Prostate gland (tissue), 2 donors: ENCODE measurements around the gene OVOL1. TPM values are rescaled to one million over a fixed set of nuclear protein-coding genes. Genes with fewer than 3 reads are reported as not detected.

ENCODE experiments used
- DNase-seq: peaks from one replicate; pipeline ENCODE4 v3.0.0-alpha.2; 2019; ENCODE audit warnings: low spot score
- H3K27ac ChIP-seq, 2 donors: fragments of 200-600 bp; sonication (generic); 2 replicates each; pipeline ENCODE4 v1.5.1; 2017 to 2019
- H3K27me3 ChIP-seq: fragments of 200-600 bp; sonication (generic); replicated peaks from 2 replicates; pipeline ENCODE4 v1.5.1; 2019; ENCODE audit not compliant: insufficient read depth
- H3K36me3 ChIP-seq, 2 donors: fragments of 200-600 bp; sonication (generic); 1 replicate in 1 of 2; 2 replicates in 1 of 2; pipeline versions ENCODE4 v1.5.1 to v1.8.1; 2017 to 2019
- H3K4me1 ChIP-seq: fragments of 200-600 bp; sonication (generic); replicated peaks from 2 replicates; pipeline ENCODE4 v1.5.1; 2019
- H3K4me3 ChIP-seq, 2 donors: fragments of 200-600 bp; sonication (generic); 2 replicates each; pipeline ENCODE4 v1.5.1; 2017 to 2019
- H3K9me3 ChIP-seq: fragments of 200-600 bp; sonication (generic); 2 replicates; pipeline ENCODE4 v1.5.1; 2017
- POLR2A ChIP-seq: fragments of 450-650 bp; IDR thresholded peaks from one replicate; pipeline ENCODE4 v1.6.1; 2016; ENCODE audit warnings: antibody characterized with exemption, mild to moderate bottlenecking
- POLR2AphosphoS5 ChIP-seq: sonication (generic); formaldehyde crosslinking; IDR thresholded peaks from one replicate; pipeline ENCODE4 v1.6.1; 2017; ENCODE audit warnings: antibody characterized with exemption
- WGBS: methylation state at CpG from one replicate; pipeline ENCODE4 v1.1.5; 2018; 5-methylcytosine and 5-hydroxymethylcytosine counted together
- intact Hi-C: fragments of 100-400 bp; cut with DNase I; formaldehyde crosslinking; loops from one replicate; pipeline ENCODE4 v1.14.2; 2022
- total RNA-seq, 2 donors: library from RNA; depleted of rRNA; stranded (reverse); fragments of >200 nt; gene quantifications; one replicate each; pipeline ENCODE4 v1.1.0, GENCODE V29; 2016
- TF ChIP-seq, protein P1 (sequence below), 4 experiments: fragments of 200-600 bp in 2 of 4; fragments of 450-650 bp in 2 of 4; sonication (generic) in 2 of 4; IDR thresholded peaks; 1 replicate in 3 of 4; 2 replicates in 1 of 4; pipeline ENCODE4 v1.5.1; 2016 to 2019; ENCODE audit warnings: antibody characterized with exemption in 4 of 4, mild to moderate bottlenecking in 2 of 4, moderate library complexity in 2 of 4

The OVOL1 gene
- total RNA-seq, 2 donors from 2014 or later, result 2.7 to 8.5 TPM

DNA sequence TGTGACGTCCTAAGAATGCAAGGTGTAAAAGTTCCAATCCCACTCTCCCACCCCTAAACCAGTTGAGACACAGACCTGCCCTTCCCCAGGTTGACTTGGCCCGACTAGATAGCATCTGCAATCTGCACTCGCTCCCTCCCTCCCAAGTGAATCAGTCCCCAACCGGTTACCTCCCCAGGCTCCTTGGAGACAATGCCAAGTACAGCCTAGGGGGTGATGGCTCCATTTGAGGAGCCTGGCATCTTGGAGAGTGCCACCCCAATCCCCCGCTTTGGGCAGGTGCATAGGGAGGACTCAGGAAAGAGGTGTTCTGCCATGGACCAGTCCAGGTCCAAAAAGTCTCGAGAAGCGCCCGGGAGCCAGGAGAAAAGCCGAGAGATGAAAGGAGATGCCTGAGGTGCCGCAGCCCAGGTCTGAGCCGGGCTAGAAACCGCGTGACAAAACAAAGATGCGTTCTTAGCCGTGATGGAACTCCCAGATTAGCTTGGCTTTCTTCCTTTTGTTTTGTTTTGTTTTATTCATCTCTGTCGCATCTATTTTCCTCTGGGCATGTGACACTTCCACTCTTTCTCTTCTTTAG is 28.2 kb downstream of the OVOL1 start:
- Histone ChIP-seq H3K36me3 (no peaks in the 10 kb centered on the region), H3K27ac (no peak overlapping the region), H3K27me3 (no peaks in the 10 kb centered on the region), H3K4me3 (no peak overlapping the region), H3K9me3 (no peaks in the 10 kb centered on the region), H3K4me1 (no peaks in the 10 kb centered on the region)
- intact Hi-C loops, result loop anchor here (5.0 kb wide), 1 partner anchor 178 kb away; the partner anchor contains the start of gene SIPA1
- TF ChIP-seq, protein P1, sequence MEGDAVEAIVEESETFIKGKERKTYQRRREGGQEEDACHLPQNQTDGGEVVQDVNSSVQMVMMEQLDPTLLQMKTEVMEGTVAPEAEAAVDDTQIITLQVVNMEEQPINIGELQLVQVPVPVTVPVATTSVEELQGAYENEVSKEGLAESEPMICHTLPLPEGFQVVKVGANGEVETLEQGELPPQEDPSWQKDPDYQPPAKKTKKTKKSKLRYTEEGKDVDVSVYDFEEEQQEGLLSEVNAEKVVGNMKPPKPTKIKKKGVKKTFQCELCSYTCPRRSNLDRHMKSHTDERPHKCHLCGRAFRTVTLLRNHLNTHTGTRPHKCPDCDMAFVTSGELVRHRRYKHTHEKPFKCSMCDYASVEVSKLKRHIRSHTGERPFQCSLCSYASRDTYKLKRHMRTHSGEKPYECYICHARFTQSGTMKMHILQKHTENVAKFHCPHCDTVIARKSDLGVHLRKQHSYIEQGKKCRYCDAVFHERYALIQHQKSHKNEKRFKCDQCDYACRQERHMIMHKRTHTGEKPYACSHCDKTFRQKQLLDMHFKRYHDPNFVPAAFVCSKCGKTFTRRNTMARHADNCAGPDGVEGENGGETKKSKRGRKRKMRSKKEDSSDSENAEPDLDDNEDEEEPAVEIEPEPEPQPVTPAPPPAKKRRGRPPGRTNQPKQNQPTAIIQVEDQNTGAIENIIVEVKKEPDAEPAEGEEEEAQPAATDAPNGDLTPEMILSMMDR (IDR thresholded peaks at IDR 0.05), result no peak
- TF ChIP-seq POLR2A (no peak), POLR2AphosphoS5 (no peak)
- no peak for DNase-seq
- 74% methylated on average over 16 of the region's 16 CpGs for WGBS

DNA sequence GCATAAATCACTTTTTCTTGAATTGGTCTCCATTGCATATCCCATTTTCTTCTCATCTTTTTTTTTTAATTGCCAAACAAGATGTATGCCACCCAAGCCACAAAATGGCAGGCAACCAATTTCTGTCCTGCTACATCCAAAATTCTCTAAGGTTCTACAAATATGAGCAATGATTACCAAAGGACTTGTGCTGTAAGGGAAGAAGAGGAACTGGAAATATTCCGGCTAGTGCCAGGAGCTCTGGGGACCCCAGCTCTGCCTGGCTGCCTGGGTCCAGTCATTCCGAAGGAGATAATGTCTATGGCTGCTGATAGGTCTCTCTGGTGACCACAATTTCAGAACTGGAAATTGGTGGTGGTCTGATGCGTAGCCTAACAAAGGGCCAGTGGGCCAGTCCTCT is 29.8 kb downstream of the OVOL1 start:
- no peak for DNase-seq
- TF ChIP-seq, protein P1 (IDR thresholded peaks at IDR 0.05), result no peak
- TF ChIP-seq POLR2AphosphoS5 (no peak), POLR2A (no peak)
- Histone ChIP-seq H3K9me3 (no peaks in the 10 kb centered on the region), H3K36me3 (no peaks in the 10 kb centered on the region), H3K4me1 (no peaks in the 10 kb centered on the region), H3K27me3 (no peaks in the 10 kb centered on the region), H3K27ac (no peak overlapping the region), H3K4me3 (no peak overlapping the region)
- 93% methylated on average over 3 of the region's 3 CpGs for WGBS
- intact Hi-C loops, result loop anchor here (5.0 kb wide), 1 partner anchor 179 kb away; the partner anchor contains the start of gene SIPA1

DNA sequence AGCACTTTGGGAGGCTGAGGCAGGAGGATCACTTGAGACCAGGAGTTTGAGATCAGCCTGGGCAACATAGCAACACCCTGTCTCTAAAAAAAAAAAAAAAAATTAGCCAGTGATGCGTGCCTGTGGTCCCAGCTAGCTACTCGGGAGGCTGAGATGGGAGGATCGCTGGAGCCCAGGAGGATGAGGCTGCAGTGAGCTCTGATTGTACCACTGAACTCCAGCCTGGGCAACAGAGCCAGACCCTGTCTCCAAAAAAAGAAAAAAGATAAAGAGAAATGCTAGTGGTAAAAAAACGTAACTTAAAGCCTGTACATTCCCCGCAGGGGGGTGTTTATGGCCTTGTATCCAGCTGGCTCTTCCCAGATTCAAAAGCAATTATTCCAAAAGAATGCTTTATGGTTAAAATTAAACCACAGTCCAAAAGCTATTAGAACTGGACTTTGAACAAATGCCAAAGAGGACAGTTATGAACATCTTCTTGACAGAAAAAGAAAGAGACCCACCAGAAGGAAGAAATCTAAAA is 30.5 kb downstream of the OVOL1 start:
- Histone ChIP-seq H3K9me3 (no peaks in the 10 kb centered on the region), H3K27me3 (no peaks in the 10 kb centered on the region), H3K4me1 (no peaks in the 10 kb centered on the region), H3K4me3 (peak overlapping the region; percentile 51 to 56), H3K27ac (peak overlapping the region; percentile 52 to 76), H3K36me3 (no peaks in the 10 kb centered on the region)
- WGBS, result 60% methylated on average over 5 of the region's 5 CpGs
- DNase-seq, result no peak
- TF ChIP-seq POLR2AphosphoS5 (no peak), POLR2A (no peak)
- TF ChIP-seq, protein P1 (IDR thresholded peaks at IDR 0.05), result no peak
- intact Hi-C loops, result loop anchor here (5.0 kb wide), 1 partner anchor 180 kb away; the partner anchor contains the start of gene SIPA1

DNA sequence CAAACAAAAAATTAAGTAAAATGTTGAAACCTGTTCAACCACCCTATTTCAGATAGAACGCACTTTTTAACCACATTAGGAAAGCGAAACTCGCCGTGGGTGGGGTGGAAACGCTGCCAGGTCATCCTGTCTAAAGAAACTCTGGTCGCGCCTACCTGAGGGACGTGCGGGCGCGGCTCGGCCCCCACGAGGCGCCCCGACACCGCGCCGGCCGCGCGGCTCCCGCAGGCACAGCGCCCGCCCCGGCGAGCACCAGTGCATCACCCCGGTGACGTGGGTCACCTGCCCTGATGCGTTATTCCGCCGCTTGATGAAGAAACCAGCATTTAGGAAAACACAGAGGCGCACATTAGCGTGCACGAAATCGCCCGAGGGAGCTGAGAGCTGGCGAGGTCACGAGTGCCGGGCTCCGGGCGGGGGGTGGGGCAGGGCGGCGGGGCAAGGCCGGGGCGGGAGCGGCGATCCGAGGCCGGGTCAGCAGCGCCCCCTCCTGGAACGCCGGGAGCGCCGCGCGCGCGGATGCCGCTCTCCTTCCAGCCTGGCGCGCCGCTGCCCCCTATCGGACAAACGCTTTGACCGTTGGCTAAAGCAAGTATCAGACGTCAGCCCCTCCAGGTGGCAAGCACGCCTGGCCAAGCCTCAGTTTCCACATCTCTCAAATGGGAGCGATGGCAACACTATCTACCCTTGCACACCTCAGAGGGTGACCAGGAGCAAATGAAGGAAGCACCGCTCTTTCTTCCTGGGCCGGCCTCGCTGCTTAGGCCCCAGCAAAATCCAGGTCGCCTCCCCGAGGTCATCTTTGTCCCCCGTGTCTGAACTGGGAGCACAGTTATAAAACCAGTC is 31.2 kb downstream of the OVOL1 start:
- H3K9me3 ChIP-seq, result no peaks in the 10 kb centered on the region
- peak; percentile 91 for DNase-seq
- H3K27ac ChIP-seq, result peak overlapping the region; percentile 52 to 76
- TF ChIP-seq POLR2AphosphoS5 (peak; percentile 62), POLR2A (peak; percentile 18)
- TF ChIP-seq, protein P1 (IDR thresholded peaks at IDR 0.05), result peak; percentile 99 to 100 (median 100)
- no peaks in the 10 kb centered on the region for H3K36me3 ChIP-seq
- no peaks in the 10 kb centered on the region for H3K4me1 ChIP-seq
- H3K27me3 ChIP-seq, result no peaks in the 10 kb centered on the region
- 7% methylated on average over 67 of the region's 74 CpGs for WGBS
- intact Hi-C loops, result loop anchor here (2.0 to 5.0 kb wide), 3 partner anchors 37 to 181 kb away; partner anchors contain the start of genes AP5B1, KAT5 and SIPA1
- H3K4me3 ChIP-seq, result peak overlapping the region; percentile 51 to 56
